ENCODE data around the gene CRTAC1.
A peak's percentile ranks its signal among the peaks of the same experiment; 100 is the strongest.

The CRTAC1 gene

DNA sequence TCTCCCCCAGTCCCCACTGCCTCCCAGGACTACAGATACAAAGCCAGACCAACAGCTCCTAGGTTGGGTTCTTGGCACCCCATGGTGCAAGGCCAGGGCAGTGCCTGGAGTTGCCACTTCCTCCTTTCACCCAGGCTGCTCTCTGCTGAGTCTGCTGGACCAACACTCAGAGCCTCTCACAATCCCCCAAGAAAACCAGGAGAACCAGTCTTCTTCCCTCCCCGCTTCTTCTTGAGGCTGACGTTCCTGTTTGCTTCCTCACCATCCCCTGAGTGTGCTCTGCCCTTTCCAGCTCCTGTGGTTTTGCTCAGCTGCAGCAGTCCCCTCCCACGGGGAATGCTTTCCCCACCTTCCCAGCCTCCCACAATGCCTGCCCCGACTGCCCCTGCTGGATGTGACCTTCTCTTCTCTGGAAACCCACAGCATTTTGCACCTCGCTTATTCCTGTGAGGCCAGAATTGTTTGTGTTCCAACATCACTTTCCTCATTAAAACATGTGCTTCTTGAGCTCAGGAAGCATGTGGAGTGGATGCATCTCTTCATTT is 90.9 kb downstream of the CRTAC1 start:
- no peaks in the 10 kb centered on the region for H3K36me3 ChIP-seq
- no peaks in the 10 kb centered on the region for H3K27me3 ChIP-seq
- H3K4me1 ChIP-seq: peaks cover 0 to 8% (median 0%) of the 10 kb centered on the region in 10 experiments; a peak in 4 of 20 replicates
- no peak overlapping the region for H3K9ac ChIP-seq
- peak overlapping the region in 2 of 11 experiments; percentile 5 to 17; a peak in 2 of 22 replicates for H3K4me2 ChIP-seq
- no peak for TF ChIP-seq Cebpa-rat (IDR thresholded peaks at IDR 0.05)
- H3K4me3 ChIP-seq: no peak overlapping the region
- H4K20me1 ChIP-seq: no peaks in the 10 kb centered on the region
- H3K9me3 ChIP-seq (replicated peaks in 1 of 11): peaks cover 3 to 14% (median 10%) of the 10 kb centered on the region in 11 experiments; a peak in 14 of 22 replicates
- no peak overlapping the region for H3K27ac ChIP-seq

DNA sequence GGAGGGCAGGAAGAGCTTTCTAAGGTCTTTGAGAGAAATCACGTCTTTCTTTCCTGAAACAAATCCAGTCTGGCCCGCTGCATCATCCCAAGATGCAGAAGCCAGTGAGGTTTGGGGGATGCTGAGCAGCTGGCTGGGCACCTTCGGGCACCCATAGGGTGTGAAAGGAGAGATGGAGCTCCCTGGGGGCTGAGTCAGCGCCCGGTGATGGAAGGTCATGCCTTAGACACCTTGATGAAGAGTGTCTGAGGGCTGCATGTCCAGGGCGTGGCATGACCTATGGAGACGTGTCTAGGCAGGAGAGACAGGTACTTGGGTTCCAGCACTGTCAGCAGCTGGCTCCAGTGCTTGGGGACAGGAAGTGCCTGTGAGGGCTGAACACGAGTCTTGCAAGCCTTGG is 92.5 kb downstream of the CRTAC1 start:
- no peaks in the 10 kb centered on the region for H3K27me3 ChIP-seq
- no peaks in the 10 kb centered on the region for H3K9me3 ChIP-seq (replicated peaks in 1 of 11)
- peaks cover 0 to 8% (median 0%) of the 10 kb centered on the region in 10 experiments; a peak in 4 of 20 replicates for H3K4me1 ChIP-seq
- no peak overlapping the region for H3K4me3 ChIP-seq
- no peaks in the 10 kb centered on the region for H3K36me3 ChIP-seq
- H4K20me1 ChIP-seq: no peaks in the 10 kb centered on the region
- H3K9ac ChIP-seq: no peak overlapping the region
- H3K27ac ChIP-seq: no peak overlapping the region
- no peak for TF ChIP-seq Cebpa-rat (IDR thresholded peaks at IDR 0.05)
- no peak overlapping the region; a peak in 1 of 22 replicates for H3K4me2 ChIP-seq

DNA sequence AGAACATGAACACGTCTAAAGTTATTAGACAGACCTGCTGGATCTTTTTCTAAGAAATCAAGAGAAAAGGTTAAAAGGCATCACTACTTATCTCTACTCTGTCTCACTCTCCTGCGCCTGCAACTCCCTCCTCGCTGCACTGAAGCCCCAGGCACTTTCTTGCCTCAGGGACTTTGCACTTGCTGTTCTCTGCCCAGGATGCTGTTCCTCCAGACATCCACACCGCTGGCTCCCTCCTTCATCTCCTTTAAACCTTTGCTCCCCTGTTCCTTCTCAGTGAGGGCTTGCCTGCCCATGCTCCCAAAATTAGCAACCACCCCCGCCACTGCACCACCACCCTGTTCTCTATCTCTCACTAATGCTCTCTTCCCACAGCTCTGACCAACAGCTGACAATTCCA is 93.4 kb downstream of the CRTAC1 start:
- Histone ChIP-seq H3K27me3 (no peaks in the 10 kb centered on the region), H3K4me1 (peaks cover 0 to 8% (median 0%) of the 10 kb centered on the region in 10 experiments; a peak in 4 of 20 replicates), H4K20me1 (no peaks in the 10 kb centered on the region), H3K4me3 (no peak overlapping the region), H3K9ac (no peak overlapping the region), H3K27ac (no peak overlapping the region), H3K4me2 (no peak overlapping the region), H3K36me3 (no peaks in the 10 kb centered on the region), H3K9me3 (replicated peaks in 1 of 11) (no peaks in the 10 kb centered on the region)
- TF ChIP-seq Cebpa-rat (IDR thresholded peaks at IDR 0.05): no peak

- H4K20me1 ChIP-seq: no peaks in the 10 kb centered on the region
- no peaks in the 10 kb centered on the region for H3K9me3 ChIP-seq (replicated peaks in 1 of 11)
- no peak for TF ChIP-seq Cebpa-rat (IDR thresholded peaks at IDR 0.05)
- no peak overlapping the region for H3K4me3 ChIP-seq
- H3K27ac ChIP-seq: no peak overlapping the region
- H3K27me3 ChIP-seq: no peaks in the 10 kb centered on the region
- H3K36me3 ChIP-seq: no peaks in the 10 kb centered on the region
- H3K4me2 ChIP-seq: no peak overlapping the region
- peaks cover 0 to 8% (median 0%) of the 10 kb centered on the region in 10 experiments; a peak in 4 of 20 replicates for H3K4me1 ChIP-seq
- H3K9ac ChIP-seq: no peak overlapping the region
Observed at GRCh38 chr10:97936126-97936525, 94.3 kb downstream of the CRTAC1 start.

DNA sequence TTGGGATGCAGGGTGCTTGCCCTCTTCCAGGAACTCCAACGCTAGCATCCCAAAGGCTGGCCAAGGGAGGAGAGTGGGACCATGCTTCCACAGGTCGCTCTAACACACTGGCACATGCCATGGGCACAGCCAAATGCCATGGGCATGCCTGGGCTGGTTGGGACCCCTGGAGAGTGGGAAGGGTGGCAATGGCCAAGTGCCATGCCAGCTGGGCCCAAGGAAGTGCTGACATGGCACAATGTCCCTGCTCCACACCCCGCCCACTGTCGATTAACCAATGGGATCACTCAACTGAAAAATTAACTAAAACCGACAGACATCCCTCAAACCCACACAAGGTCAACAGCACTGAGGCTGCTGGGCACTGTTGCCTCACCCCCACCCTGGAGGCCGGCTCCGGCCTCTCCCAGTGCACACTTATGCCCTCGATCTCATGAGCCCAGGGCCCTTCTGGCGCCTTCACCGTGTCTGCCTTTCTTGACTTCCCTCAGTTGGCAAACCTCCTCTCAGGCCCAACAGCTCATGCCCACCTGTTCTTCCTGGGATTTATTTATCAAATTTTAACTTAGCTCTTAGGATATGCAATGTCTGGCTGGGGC is 97.4 kb downstream of the CRTAC1 start:
- Histone ChIP-seq H4K20me1 (no peaks in the 10 kb centered on the region), H3K4me3 (no peak overlapping the region), H3K4me1 (peaks cover 0 to 6% (median 0%) of the 10 kb centered on the region in 10 experiments; a peak in 2 of 20 replicates), H3K9ac (no peak overlapping the region), H3K36me3 (no peaks in the 10 kb centered on the region), H3K27me3 (no peaks in the 10 kb centered on the region), H3K4me2 (no peak overlapping the region), H3K9me3 (replicated peaks in 1 of 11) (no peaks in the 10 kb centered on the region), H3K27ac (no peak overlapping the region)
- no peak for TF ChIP-seq Cebpa-rat (IDR thresholded peaks at IDR 0.05)

- Histone ChIP-seq H3K4me3 (no peak overlapping the region), H3K4me1 (no peaks in the 10 kb centered on the region), H3K36me3 (no peaks in the 10 kb centered on the region), H3K4me2 (no peak overlapping the region), H4K20me1 (no peaks in the 10 kb centered on the region), H3K9ac (no peak overlapping the region), H3K9me3 (replicated peaks in 1 of 11) (no peaks in the 10 kb centered on the region), H3K27ac (no peak overlapping the region), H3K27me3 (no peaks in the 10 kb centered on the region)
- TF ChIP-seq Cebpa-rat (IDR thresholded peaks at IDR 0.05): no peak
Observed at GRCh38 chr10:97931041-97931440, 99.4 kb downstream of the CRTAC1 start.

- H3K27me3 ChIP-seq: no peaks in the 10 kb centered on the region
- no peaks in the 10 kb centered on the region for H4K20me1 ChIP-seq
- no peaks in the 10 kb centered on the region for H3K4me1 ChIP-seq
- H3K27ac ChIP-seq: no peak overlapping the region
- no peak overlapping the region for H3K4me3 ChIP-seq
- no peaks in the 10 kb centered on the region for H3K9me3 ChIP-seq (replicated peaks in 1 of 11)
- no peak for TF ChIP-seq Cebpa-rat (IDR thresholded peaks at IDR 0.05)
- H3K9ac ChIP-seq: no peak overlapping the region
- no peaks in the 10 kb centered on the region for H3K36me3 ChIP-seq
- H3K4me2 ChIP-seq: no peak overlapping the region
Observed at GRCh38 chr10:97928897-97929296, 101.5 kb downstream of the CRTAC1 start.

- H3K9me3 ChIP-seq (replicated peaks in 1 of 11): no peaks in the 10 kb centered on the region
- H3K9ac ChIP-seq: no peak overlapping the region
- H3K36me3 ChIP-seq: no peaks in the 10 kb centered on the region
- no peak overlapping the region for H3K4me2 ChIP-seq
- H4K20me1 ChIP-seq: no peaks in the 10 kb centered on the region
- H3K4me3 ChIP-seq: no peak overlapping the region
- H3K27ac ChIP-seq: no peak overlapping the region
- H3K4me1 ChIP-seq: no peaks in the 10 kb centered on the region
- no peak for TF ChIP-seq Cebpa-rat (IDR thresholded peaks at IDR 0.05)
- H3K27me3 ChIP-seq: no peaks in the 10 kb centered on the region
Observed at GRCh38 chr10:97927622-97928021, 102.8 kb downstream of the CRTAC1 start.

DNA sequence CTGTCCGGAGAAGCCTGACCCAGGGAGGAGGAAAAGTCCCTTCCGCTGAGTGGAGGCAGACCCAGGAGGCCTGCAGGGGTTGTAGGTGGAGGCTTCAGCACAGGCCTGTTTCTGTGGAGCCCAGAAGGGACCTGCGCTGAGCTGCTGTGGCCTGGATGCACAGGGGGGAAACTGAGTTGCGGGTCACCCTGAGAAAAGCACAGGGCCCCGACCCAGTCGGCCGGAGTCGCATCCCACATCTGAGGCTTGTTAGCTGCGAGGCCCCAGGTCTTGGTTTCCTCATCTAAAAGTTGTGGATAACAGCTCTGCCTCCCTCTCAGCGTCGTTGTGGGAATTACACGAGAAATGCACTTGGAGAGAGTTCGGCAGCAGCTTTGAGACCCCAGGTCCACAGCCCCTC is 104.4 kb downstream of the CRTAC1 start:
- Histone ChIP-seq H3K9ac (no peak overlapping the region), H3K4me1 (no peaks in the 10 kb centered on the region), H3K36me3 (no peaks in the 10 kb centered on the region), H3K4me2 (no peak overlapping the region), H3K9me3 (replicated peaks in 1 of 11) (no peaks in the 10 kb centered on the region), H3K4me3 (no peak overlapping the region), H3K27me3 (no peaks in the 10 kb centered on the region), H4K20me1 (no peaks in the 10 kb centered on the region), H3K27ac (no peak overlapping the region)
- TF ChIP-seq Cebpa-rat (IDR thresholded peaks at IDR 0.05): no peak

GRCh38 chr10:97925308-97925938 is 105.0 kb downstream of the CRTAC1 start:
- Histone ChIP-seq H3K9ac (no peak overlapping the region), H4K20me1 (no peaks in the 10 kb centered on the region), H3K27me3 (no peaks in the 10 kb centered on the region), H3K36me3 (no peaks in the 10 kb centered on the region), H3K4me2 (no peak overlapping the region), H3K27ac (no peak overlapping the region), H3K4me3 (no peak overlapping the region), H3K4me1 (no peaks in the 10 kb centered on the region), H3K9me3 (replicated peaks in 1 of 11) (no peaks in the 10 kb centered on the region)
- TF ChIP-seq Cebpa-rat (IDR thresholded peaks at IDR 0.05): no peak

All from BLaER1 treated with 17β-estradiol and CSF1 and Interleukin-3, amounts not matched to agents 10 nM and 100 nM (cell line).